Stimulated activated CD8-positive, alpha-beta memory T cell treated with anti-CD3 and anti-CD28 coated beads, Interleukin-4, amount 100 ng/mL, for 1 hour (primary cell): ENCODE results near the gene GNPNAT1.
"Not testable (repeated sequence)": the region's sequence is repeated elsewhere in the genome, so short reads cannot be mapped to it uniquely, and the experiment has no call there.

ENCODE experiments used
- DNase-seq, 2 donors: peaks; one replicate each; pipeline ENCODE4 v3.0.0-alpha.2; 2020; ENCODE audit warnings: low read depth in 2 of 2, low spot score in 1 of 2

The GNPNAT1 gene

DNA sequence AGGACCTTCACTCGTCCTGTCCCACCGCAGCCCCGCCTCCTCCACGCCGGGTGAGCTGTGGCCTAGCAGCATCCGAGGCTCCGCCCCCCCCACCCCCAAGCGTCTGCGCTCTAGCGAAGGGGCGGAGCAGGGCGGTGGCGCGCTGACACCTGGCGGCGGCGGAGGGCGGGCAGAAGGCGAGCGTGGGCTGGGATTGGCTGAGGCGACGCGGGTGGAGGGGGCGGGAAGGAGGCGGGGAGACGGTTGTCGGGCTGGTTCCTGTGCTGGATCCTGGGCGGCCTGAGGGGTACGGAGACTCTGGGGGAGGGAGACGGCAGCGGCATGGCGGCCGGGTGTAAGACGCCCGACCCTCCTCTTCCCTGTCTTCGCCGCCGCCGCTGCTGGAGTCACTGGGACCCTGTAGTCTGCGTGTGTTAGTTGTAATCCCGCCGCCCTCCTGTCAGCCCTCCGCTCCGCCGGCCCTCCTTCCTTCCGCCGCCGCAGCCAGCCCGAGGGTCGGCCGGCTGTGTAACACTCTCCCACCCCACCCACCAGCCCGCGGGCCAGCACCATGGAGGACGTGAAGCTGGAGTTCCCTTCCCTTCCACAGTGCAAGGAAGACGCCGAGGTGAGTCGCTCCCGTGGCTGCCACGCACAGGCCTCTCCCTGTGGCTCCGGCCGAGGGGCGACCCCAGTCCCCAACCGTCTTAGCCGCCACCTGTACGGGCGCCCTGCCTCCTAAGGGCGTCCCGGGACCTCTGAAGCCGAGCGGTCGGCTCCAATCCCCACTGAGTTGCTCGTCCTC is 61.3 kb downstream of the GNPNAT1 start, which contains the start of gene STYX:
Gene STYX (plus strand): TSS at position 242 of the 784 bp plus-strand sequence. CDS start 309 bp downstream, at position 551.
- peak; percentile 95 to 96 for DNase-seq

- DNase-seq, result no peak
Measured at GRCh38 chr14:52729585-52729924, 61.9 kb downstream of the GNPNAT1 start.

DNA sequence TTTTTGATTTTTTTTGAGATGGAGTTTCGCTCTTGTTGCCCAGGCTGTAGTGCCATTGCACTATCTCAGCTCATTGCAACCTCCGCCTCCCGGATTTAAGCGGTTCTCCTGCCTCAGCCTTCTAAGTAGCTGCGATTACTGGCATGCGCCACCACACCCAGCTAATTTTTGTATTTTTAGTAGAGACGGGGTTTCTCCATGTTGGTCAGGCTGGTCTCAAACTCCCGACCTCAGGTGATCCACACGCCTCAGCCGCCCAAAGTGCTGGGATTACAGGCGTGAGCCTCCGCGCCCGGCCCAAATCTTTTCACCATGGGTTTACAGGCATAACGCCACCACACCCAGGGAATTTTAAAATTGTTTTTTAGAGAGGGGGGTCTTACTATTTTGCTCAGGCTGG is 62.4 kb downstream of the GNPNAT1 start:
- DNase-seq, result not testable (repeated sequence)

GRCh38 chr14:52727509-52727908 is 63.9 kb downstream of the GNPNAT1 start:
- not testable (repeated sequence) for DNase-seq
